Activated T-helper 1 cell treated with Interleukin-2 at 50 U/mL for 16 hours (primary cell): ENCODE data around the gene MUS81.
A peak's percentile ranks its signal among the peaks of the same experiment; 100 is the strongest.
"Not testable (repeated sequence)": the region's sequence is repeated elsewhere in the genome, so short reads cannot be mapped to it uniquely, and the experiment has no call there.

ENCODE experiments used
- DNase-seq: peaks from one replicate; pipeline ENCODE4 v3.0.0-alpha.2; 2020; ENCODE audit warnings: low read depth

Gene MUS81

GRCh38 chr11:65873318-65874156 lies 13.3 kb downstream of the MUS81 start:
- DNase-seq, result peak; percentile 96

GRCh38 chr11:65879617-65880016 lies 19.4 kb downstream of the MUS81 start, which contains the start of gene CTSW:
TSS of gene CTSW (plus strand) at chr11:65879837. CDS start at chr11:65879855, 18 bp downstream.
- DNase-seq, result no peak

GRCh38 chr11:65880027-65880426 lies 19.8 kb downstream of the MUS81 start:
- no peak for DNase-seq

- DNase-seq, result no peak
Observed at GRCh38 chr11:65880844-65881421, 20.7 kb downstream of the MUS81 start.

GRCh38 chr11:65882120-65883057 lies 22.2 kb downstream of the MUS81 start:
- DNase-seq, result no peak

GRCh38 chr11:65883058-65883761 lies 23.0 kb downstream of the MUS81 start:
- DNase-seq, result no peak

GRCh38 chr11:65883786-65884715 lies 23.8 kb downstream of the MUS81 start:
- no peak for DNase-seq

GRCh38 chr11:65884716-65885092 lies 24.5 kb downstream of the MUS81 start:
- peak; percentile 72 for DNase-seq

- DNase-seq, result no peak
Observed at GRCh38 chr11:65885231-65885630, 25.0 kb downstream of the MUS81 start.

GRCh38 chr11:65885808-65886536 lies 25.7 kb downstream of the MUS81 start:
- DNase-seq, result no peak

- no peak for DNase-seq
Observed at GRCh38 chr11:65886826-65887722, 26.8 kb downstream of the MUS81 start.

GRCh38 chr11:65887723-65888162 lies 27.5 kb downstream of the MUS81 start:
- DNase-seq, result no peak

- DNase-seq, result peak; percentile 95
Observed at GRCh38 chr11:65888163-65888814, 28.1 kb downstream of the MUS81 start, which contains the start of gene FIBP. TSS of gene FIBP (minus strand) at chr11:65888471. CDS start at chr11:65888418, 53 bp downstream.

- peak; percentile 98 for DNase-seq
Observed at GRCh38 chr11:65890324-65891218, 30.3 kb downstream of the MUS81 start, which contains the start of gene CCDC85B. TSS of gene CCDC85B (plus strand) at chr11:65890673. CDS start at chr11:65890784, 111 bp downstream.

GRCh38 chr11:65891219-65892136 lies 31.2 kb downstream of the MUS81 start:
- DNase-seq, result no peak

- not testable (repeated sequence) for DNase-seq
Observed at GRCh38 chr11:65892137-65892540, 31.9 kb downstream of the MUS81 start.
